ENCODE measurements around the gene ADGRF3.

DNA sequence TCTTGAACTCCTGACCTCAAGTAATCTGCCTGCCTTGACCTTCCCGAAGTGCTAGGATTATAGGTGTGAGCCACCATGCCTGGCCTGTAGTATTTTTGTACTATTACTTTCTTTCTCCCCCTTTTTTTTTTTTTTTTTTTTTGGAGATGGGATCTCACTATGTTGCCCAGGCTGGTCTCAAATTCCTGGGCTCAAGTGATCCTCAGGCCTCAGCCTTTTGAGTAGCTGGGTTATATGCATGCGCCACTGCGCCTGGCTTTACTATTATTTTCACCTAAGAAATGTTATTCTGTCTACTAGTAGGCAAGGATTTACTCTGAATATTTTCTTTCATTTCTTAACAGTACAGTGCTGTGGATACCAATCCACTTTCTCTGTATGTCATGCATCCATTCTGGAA, 17.4 kb upstream of the ADGRF3 start:
- TF ChIP-seq, protein P1, sequence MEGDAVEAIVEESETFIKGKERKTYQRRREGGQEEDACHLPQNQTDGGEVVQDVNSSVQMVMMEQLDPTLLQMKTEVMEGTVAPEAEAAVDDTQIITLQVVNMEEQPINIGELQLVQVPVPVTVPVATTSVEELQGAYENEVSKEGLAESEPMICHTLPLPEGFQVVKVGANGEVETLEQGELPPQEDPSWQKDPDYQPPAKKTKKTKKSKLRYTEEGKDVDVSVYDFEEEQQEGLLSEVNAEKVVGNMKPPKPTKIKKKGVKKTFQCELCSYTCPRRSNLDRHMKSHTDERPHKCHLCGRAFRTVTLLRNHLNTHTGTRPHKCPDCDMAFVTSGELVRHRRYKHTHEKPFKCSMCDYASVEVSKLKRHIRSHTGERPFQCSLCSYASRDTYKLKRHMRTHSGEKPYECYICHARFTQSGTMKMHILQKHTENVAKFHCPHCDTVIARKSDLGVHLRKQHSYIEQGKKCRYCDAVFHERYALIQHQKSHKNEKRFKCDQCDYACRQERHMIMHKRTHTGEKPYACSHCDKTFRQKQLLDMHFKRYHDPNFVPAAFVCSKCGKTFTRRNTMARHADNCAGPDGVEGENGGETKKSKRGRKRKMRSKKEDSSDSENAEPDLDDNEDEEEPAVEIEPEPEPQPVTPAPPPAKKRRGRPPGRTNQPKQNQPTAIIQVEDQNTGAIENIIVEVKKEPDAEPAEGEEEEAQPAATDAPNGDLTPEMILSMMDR (conservative IDR thresholded peaks at IDR 0.05; ENCODE audit: low read depth, low read length) = no peak
- TF ChIP-seq EZH2 (IDR thresholded peaks at IDR 0.05; ENCODE audit: borderline replicate concordance, low read depth, low read length, poor library complexity, severe bottlenecking) = no peak
